Measurements from ENCODE around the gene CFAP54. TPM values are rescaled to one million over a fixed set of nuclear protein-coding genes. Genes with fewer than 3 reads are reported as not detected.
A peak's percentile ranks its signal among the peaks of the same experiment; 100 is the strongest.

CFAP54 gene
- total RNA-seq, 1 experiment from 2014 or later = 0.20 TPM

GRCh38 chr12:96502949-96503532 lies 13.7 kb downstream of the CFAP54 start:
- DNase-seq (ENCODE audit: low spot score) = no peak
- in situ Hi-C loops (cut with HindIII; ENCODE audit: low sequenced_read_pairs) = no loop called here

DNA sequence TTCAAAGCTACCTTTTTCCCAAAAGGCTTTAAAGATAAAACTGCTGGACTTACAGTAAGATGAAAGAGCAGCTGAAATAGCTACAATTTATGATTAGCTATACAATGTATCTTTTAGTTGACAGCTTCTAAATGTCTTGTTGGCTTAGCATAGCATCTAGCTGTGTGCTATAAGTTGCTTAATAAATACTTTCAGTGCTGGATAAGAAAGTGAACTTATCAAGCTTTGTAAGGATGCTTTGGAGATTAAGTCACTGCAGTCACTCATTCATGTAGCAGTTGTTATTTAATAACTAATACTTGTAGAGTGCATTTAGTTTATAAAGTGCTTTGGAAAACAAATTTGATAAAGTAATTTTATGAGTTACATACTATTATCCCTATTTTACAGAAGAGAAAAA lies 14.6 kb downstream of the CFAP54 start:
- no peak for DNase-seq (ENCODE audit: low spot score)
- in situ Hi-C loops (cut with HindIII; ENCODE audit: low sequenced_read_pairs) = no loop called here

- DNase-seq (ENCODE audit: low spot score) = no peak
- in situ Hi-C loops (cut with HindIII; ENCODE audit: low sequenced_read_pairs) = no loop called here
Measured at GRCh38 chr12:96506776-96507175, 17.4 kb downstream of the CFAP54 start.

DNA sequence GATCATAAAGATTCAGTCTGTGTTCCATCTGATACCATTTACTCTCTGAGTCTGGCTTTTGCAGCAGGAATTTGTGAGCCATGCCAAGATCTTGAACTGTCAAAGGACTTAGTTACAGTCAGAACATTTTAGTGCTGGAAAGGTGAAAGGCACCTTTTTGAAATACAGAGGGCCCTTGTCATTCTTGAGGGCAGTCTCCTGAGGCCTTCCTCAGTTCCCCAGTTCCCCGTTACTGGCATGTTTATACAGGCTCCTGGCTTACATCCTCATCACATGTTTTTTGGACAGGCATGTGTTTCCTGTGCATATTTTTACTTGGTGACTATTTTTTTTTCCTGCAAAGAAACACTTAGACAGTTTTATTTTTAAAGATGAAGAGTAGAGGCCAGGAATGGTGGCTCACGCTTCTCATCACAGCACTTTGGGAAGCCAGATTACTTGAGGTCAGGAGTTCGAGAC lies 21.0 kb downstream of the CFAP54 start:
- in situ Hi-C loops (cut with HindIII; ENCODE audit: low sequenced_read_pairs) = no loop called here
- DNase-seq (ENCODE audit: low spot score) = no peak

- in situ Hi-C loops (cut with HindIII; ENCODE audit: low sequenced_read_pairs) = no loop called here
- DNase-seq (ENCODE audit: low spot score) = no peak
Measured at GRCh38 chr12:96513166-96513565, 23.8 kb downstream of the CFAP54 start.

DNA sequence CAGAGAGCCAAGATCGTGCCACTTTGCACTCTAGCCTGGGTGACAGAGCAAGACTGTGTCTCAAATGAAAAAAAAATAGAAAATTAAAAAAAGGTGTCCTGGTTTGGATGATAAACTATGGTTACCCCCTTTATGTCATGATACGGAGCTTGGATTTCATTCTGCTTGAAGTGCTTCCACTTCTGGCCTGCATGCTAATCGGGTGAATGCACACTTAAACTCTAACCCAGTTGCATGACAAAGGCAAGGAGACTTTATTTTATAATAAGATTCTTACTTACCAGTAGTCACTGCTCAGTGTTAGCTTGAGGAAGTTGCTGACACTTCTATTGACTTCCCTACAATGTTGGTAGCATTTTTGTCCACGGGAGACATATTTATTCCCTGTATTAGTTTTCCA lies 24.3 kb downstream of the CFAP54 start:
- DNase-seq (ENCODE audit: low spot score) = no peak
- in situ Hi-C loops (cut with HindIII; ENCODE audit: low sequenced_read_pairs) = no loop called here

GRCh38 chr12:96514328-96514727 lies 25.0 kb downstream of the CFAP54 start:
- no peak for DNase-seq (ENCODE audit: low spot score)
- in situ Hi-C loops (cut with HindIII; ENCODE audit: low sequenced_read_pairs) = no loop called here

- peak; percentile 76 for DNase-seq (ENCODE audit: low spot score)
- in situ Hi-C loops (cut with HindIII; ENCODE audit: low sequenced_read_pairs) = no loop called here
Measured at GRCh38 chr12:96516472-96517430, 27.4 kb downstream of the CFAP54 start.

DNA sequence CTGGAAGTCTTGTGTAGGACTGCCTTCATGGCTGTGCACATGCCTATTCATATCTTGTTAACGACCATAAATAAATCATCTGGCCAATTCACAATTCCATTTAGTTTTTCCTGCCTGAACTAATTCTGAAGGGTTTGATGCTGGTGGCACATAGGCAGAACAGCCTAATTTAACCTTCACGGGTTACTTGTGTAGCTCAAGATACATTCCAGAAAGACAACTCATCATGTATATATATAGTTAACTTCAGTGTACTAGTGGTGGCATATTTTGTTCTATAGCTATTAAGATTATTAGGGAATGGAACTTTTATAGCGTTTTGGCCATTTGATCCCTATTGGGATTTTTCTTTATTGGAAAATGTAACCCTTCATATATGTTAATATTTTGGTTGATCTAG lies 31.4 kb downstream of the CFAP54 start:
- in situ Hi-C loops (cut with HindIII; ENCODE audit: low sequenced_read_pairs) = no loop called here
- no peak for DNase-seq (ENCODE audit: low spot score)

DNA sequence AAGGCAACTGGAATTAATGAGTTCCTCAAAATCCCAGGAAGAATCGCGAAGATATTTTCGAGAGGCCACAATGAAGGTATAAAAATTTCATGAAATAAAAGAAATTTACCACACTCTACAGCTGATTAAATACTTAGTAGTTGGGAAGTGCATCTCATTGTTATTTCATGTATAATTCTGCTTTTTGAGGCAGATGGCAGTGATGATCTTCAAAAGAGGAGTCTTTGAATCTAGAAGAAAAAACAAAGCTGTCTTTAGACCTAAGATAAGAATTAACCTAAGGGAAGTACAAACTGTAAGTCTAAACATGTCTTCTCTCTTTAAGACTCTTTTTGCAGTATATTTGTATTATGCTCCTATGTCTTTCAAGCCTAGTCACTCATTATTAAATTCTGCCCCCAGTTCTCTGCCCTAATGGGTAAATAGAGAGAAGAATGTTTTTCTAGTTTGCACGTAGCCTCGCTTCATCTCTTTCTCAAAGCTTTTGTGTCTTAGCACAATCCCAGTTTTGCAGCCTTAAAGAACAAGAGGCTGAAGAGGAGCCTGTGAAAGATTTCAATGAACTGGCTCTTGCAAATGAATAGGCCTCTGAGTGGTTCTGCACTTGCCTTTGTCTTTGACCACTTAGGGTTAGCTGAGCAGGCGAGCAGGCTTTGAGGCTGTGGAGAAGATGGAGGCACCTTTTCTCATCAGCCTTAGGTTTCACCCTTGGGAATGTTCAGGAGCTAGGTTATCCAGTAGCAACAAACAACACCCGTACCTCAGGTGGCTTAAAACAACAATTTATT lies 32.7 kb downstream of the CFAP54 start:
- no peak for DNase-seq (ENCODE audit: low spot score)
- in situ Hi-C loops (cut with HindIII; ENCODE audit: low sequenced_read_pairs) = no loop called here

- in situ Hi-C loops (cut with HindIII; ENCODE audit: low sequenced_read_pairs) = no loop called here
- DNase-seq (ENCODE audit: low spot score) = no peak
Measured at GRCh38 chr12:96522690-96523089, 33.3 kb downstream of the CFAP54 start.

DNA sequence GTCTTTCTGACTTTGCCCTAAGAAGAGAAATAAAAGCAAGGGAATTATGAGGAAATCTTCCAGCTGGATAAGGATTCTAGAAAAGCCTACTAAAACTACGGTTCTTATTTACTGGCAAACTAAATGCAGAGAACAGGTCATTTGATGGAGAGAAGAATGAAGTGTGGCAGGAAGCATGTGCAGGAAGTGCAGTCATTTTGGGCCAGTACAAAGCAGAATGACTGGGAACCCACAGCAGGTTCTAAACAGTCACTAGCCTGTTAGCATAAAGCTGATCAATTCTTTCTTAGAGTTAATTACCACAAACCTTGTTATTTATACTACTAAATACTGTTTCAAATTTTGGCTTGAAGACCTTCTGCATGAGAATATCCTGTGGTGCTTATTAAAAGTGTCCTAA lies 36.7 kb downstream of the CFAP54 start:
- in situ Hi-C loops (cut with HindIII; ENCODE audit: low sequenced_read_pairs) = no loop called here
- no peak for DNase-seq (ENCODE audit: low spot score)

DNA sequence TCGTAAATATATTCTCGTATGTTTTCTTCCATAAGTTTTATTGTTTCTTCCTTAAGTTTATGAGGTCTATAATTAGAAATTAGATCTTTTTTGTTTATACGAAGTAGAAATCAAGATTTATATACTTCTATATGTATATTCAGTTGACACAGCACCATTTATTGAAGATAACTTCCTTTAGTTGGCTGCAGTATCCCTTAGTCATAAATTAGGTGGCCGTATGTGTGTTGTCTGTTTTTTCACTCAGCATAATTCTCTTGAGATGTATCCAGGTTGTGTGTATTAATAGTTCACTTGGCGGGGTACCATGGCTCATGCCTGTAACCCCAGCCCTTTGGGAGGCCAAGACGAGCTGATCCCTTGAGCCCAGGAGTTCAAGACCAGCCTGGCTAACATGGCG lies 40.5 kb downstream of the CFAP54 start:
- in situ Hi-C loops (cut with HindIII; ENCODE audit: low sequenced_read_pairs) = no loop called here
- DNase-seq (ENCODE audit: low spot score) = no peak

- in situ Hi-C loops (cut with HindIII; ENCODE audit: low sequenced_read_pairs) = no loop called here
- no peak for DNase-seq (ENCODE audit: low spot score)
Measured at GRCh38 chr12:96534339-96534738, 45.0 kb downstream of the CFAP54 start.

DNA sequence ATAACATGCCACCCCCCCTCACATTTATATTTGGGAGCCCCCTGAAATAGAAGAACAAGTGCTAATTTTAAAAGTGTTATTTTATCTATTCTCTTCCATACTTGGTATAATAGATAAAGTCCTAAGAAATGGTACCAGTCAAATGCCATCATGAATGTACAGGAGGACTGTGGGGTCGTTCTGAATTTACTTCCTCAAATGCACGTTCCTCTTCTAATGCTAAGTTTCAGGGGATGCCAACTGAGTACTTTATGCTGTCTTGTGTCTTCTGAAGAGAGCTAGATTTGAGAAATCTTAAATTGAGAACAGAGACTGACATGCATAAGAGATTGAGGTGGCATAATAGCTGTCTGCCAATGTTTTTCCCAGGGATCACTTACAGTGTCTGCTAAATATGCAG lies 59.0 kb downstream of the CFAP54 start:
- in situ Hi-C loops (cut with HindIII; ENCODE audit: low sequenced_read_pairs) = no loop called here
- DNase-seq (ENCODE audit: low spot score) = no peak

DNA sequence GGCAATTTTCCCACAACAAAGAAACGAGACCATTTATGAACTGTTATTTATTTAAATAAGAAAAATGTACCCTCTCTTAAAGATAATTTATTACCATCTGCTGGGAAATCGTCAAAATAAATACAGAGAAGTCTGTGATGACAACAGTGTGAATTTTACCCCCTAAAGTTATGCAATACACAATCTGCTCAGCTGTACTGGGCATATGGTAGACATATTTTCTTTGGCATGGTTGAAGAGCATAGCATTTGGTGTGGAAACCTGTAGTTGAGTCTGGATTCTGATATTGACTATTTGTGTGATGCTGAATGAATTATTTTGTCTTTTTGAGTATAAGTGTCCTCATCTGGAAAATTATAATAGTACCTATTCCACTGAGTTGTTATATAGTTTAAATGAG lies 60.0 kb downstream of the CFAP54 start:
- in situ Hi-C loops (cut with HindIII; ENCODE audit: low sequenced_read_pairs) = no loop called here
- no peak for DNase-seq (ENCODE audit: low spot score)

- DNase-seq (ENCODE audit: low spot score) = no peak
- in situ Hi-C loops (cut with HindIII; ENCODE audit: low sequenced_read_pairs) = no loop called here
Measured at GRCh38 chr12:96570579-96570978, 81.2 kb downstream of the CFAP54 start.

DNA sequence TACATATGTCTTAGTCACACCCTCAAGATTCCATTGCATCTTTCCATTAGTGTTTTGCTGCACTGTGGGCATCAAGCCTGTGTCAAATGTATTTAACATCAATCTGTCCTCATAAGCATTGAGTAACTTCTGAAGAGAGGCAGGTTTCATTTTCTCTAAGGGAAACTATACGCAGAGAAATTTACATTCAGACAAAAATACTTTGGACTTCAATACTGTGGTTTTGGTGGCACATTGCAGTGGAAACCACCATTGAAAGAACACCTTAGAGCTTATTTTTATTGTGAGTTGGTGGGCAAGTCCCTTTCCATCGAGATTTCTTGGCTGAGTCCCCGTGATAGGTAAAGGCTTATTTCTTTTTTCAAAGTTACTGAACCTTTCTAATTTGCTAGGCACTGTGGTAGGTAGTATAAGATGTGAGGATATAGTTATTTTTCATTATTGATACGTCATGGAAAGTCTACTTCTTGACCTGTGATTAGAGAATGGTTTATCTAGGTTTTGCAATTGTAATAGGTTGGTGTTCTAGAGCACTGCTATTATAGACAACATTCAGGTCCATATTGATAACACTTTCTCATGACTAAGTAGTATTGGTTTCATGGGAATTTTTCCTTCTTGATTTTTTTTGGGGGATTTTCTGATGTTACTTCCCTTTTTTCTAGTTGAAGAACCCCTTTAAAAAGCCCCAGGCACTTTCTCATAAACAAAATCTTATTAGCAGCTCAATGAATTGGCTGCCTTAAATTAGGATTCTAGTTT lies 81.9 kb downstream of the CFAP54 start:
- in situ Hi-C loops (cut with HindIII; ENCODE audit: low sequenced_read_pairs) = no loop called here
- no peak for DNase-seq (ENCODE audit: low spot score)

DNA sequence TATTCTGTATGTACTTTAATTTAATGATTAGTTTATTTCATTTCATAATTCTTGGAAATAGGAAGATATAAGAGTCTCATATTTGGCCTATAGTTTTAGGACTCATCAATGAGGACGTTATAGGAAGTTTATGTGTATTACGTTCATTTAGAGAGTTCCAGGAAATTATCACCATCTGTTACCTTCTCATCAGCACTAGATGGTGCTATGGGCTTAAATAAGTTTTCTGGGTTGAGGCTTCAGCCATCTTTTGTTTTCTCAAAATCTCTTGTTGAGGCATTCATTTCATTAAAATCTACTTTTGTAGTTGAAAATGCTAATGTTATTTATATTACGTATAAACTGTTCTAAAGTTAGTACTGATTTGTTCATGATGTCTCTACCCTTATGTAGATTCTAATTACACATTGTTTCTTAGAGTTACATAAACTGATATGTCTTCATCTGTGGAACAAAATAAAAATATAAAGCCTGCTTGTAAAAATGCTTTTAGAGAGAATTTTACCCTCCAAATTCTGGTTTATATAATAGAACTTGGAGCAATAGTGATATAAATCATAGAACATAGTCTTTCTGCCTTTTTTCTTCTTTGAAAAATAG lies 89.2 kb downstream of the CFAP54 start:
- peak; percentile 57 for DNase-seq (ENCODE audit: low spot score)
- in situ Hi-C loops (cut with HindIII; ENCODE audit: low sequenced_read_pairs) = no loop called here

Measured in G401 (cell line).